Liver (tissue), 9 donors: ENCODE results near the gene ZNF616. TPM values are rescaled to one million over a fixed set of nuclear protein-coding genes. Genes with fewer than 3 reads are reported as not detected.

Experiments
- DNase-seq: peaks from one replicate; pipeline ENCODE4 v3.0.0-alpha.2; 2017; ENCODE audit warnings: low spot score
- H3K27ac ChIP-seq, 2 donors: one replicate each; pipeline ENCODE4 v1.7.0; 2013; ENCODE audit warnings: inconsistent platforms in 2 of 2, low read length in 2 of 2, control low read depth in 1 of 2, low read depth in 1 of 2, mild to moderate bottlenecking in 1 of 2
- H3K27me3 ChIP-seq, 4 donors: one replicate each; pipeline versions ENCODE4 v1.6.1 to v1.7.0; 2013; ENCODE audit warnings: low read length in 3 of 4, inconsistent platforms in 1 of 4, mild to moderate bottlenecking in 1 of 4, moderate library complexity in 1 of 4; ENCODE audit not compliant: control insufficient read depth in 4 of 4, insufficient read depth in 4 of 4
- H3K36me3 ChIP-seq, 4 donors: one replicate each; pipeline versions ENCODE4 v1.6.1 to v1.7.0; 2013; ENCODE audit warnings: low read length in 3 of 4, mild to moderate bottlenecking in 3 of 4, low read depth in 1 of 4, moderate library complexity in 1 of 4; ENCODE audit not compliant: control insufficient read depth in 4 of 4, insufficient read depth in 3 of 4
- H3K4me1 ChIP-seq, 4 donors: one replicate each; pipeline versions ENCODE4 v1.6.1 to v1.7.0; 2013; ENCODE audit warnings: low read length in 3 of 4, mild to moderate bottlenecking in 3 of 4, moderate library complexity in 1 of 4; ENCODE audit not compliant: control insufficient read depth in 4 of 4, insufficient read depth in 4 of 4
- H3K4me3 ChIP-seq, 3 donors: one replicate each; pipeline versions ENCODE4 v1.6.1 to v1.7.0; 2013; ENCODE audit warnings: low read length in 3 of 3, control low read depth in 1 of 3, low read depth in 1 of 3, mild to moderate bottlenecking in 1 of 3
- H3K9ac ChIP-seq, 2 donors: one replicate each; pipeline ENCODE4 v1.7.0; 2013; ENCODE audit warnings: low read length in 2 of 2, mild to moderate bottlenecking in 2 of 2, moderate library complexity in 2 of 2, control low read depth in 1 of 2, low read depth in 1 of 2
- H3K9me3 ChIP-seq, 4 donors: one replicate each; pipeline versions ENCODE4 v1.6.1 to v1.7.0; 2013; ENCODE audit warnings: low read length in 3 of 4; ENCODE audit not compliant: control insufficient read depth in 4 of 4
- EGR1 ChIP-seq, 2 donors: IDR thresholded peaks; 2 replicates each; pipeline ENCODE4 v1.6.1; 2016 to 2018; ENCODE audit warnings: antibody characterized with exemption in 2 of 2, low read depth in 2 of 2
- FOXA1 ChIP-seq: IDR thresholded peaks from 2 replicates; pipeline ENCODE4 v1.6.1; 2016; ENCODE audit warnings: antibody characterized with exemption
- FOXA2 ChIP-seq: IDR thresholded peaks from 2 replicates; pipeline ENCODE4 v1.6.1; 2016; ENCODE audit warnings: antibody characterized with exemption
- GABPA ChIP-seq, 2 donors: IDR thresholded peaks in 1 of 2; conservative IDR thresholded peaks in 1 of 2; 2 replicates each; pipeline ENCODE4 v1.6.1; 2016; ENCODE audit warnings: antibody characterized with exemption in 2 of 2, mild to moderate bottlenecking in 1 of 2, moderate library complexity in 1 of 2
- HNF4A ChIP-seq, 2 donors: conservative IDR thresholded peaks; 2 replicates each; pipeline ENCODE4 v1.6.1; 2016; ENCODE audit warnings: antibody characterized with exemption in 2 of 2, mild to moderate bottlenecking in 2 of 2
- HNF4G ChIP-seq: IDR thresholded peaks from 2 replicates; pipeline ENCODE4 v1.6.1; 2016; ENCODE audit warnings: antibody characterized with exemption
- JUND ChIP-seq, 2 donors: IDR thresholded peaks; 2 replicates each; pipeline ENCODE4 v1.6.1; 2016; ENCODE audit warnings: antibody characterized with exemption in 2 of 2
- NR2F2 ChIP-seq: IDR thresholded peaks from 2 replicates; pipeline ENCODE4 v1.6.1; 2016; ENCODE audit warnings: antibody characterized with exemption
- RAD21 ChIP-seq, 2 donors: IDR thresholded peaks; 2 replicates each; pipeline ENCODE4 v1.6.1; 2016; ENCODE audit warnings: antibody characterized with exemption in 2 of 2, mild to moderate bottlenecking in 2 of 2
- REST ChIP-seq: IDR thresholded peaks from 2 replicates; pipeline ENCODE4 v1.6.1; 2016; ENCODE audit warnings: antibody characterized with exemption, mild to moderate bottlenecking
- RXRA ChIP-seq, 2 donors: IDR thresholded peaks; 2 replicates each; pipeline ENCODE4 v1.6.1; 2017 to 2018; ENCODE audit warnings: antibody characterized with exemption in 2 of 2, mild to moderate bottlenecking in 1 of 2
- SP1 ChIP-seq: IDR thresholded peaks from 2 replicates; pipeline ENCODE4 v1.6.1; 2018; ENCODE audit warnings: antibody characterized with exemption, mild to moderate bottlenecking
- YY1 ChIP-seq: IDR thresholded peaks from 2 replicates; pipeline ENCODE4 v1.6.1; 2016; ENCODE audit warnings: antibody characterized with exemption, mild to moderate bottlenecking
- WGBS: extraction: QIAGEN DNeasy Blood & Tissue Kit; methylation state at CpG from one replicate; pipeline ENCODE4 v1.1.7; 2013; 5-methylcytosine and 5-hydroxymethylcytosine counted together
- polyA plus RNA-seq, 2 donors: library from polyadenylated mRNA; stranded (reverse) in 1 of 2; unstranded in 1 of 2; fragments of 200-250 nt in 1 of 2; fragments of >200 nt in 1 of 2; fragmentation: Nextera tagmentation in 1 of 2; extraction: Ambion mirVana in 1 of 2; gene quantifications; one replicate each; pipeline versions ENCODE4 v1.2.1 to v1.2.3, GENCODE V29; 2013 to 2015
- total RNA-seq, 2 donors: library from RNA; depleted of rRNA; stranded (reverse); fragments of >200 nt; gene quantifications; one replicate each; pipeline ENCODE4 v1.2.3, GENCODE V29; 2014
- TF ChIP-seq, protein P1 (sequence below): IDR thresholded peaks from 2 replicates; pipeline ENCODE4 v1.6.1; 2016; ENCODE audit warnings: antibody characterized with exemption
- TF ChIP-seq, protein P2 (sequence below): fragments of 150-350 bp; IDR thresholded peaks from 2 replicates; pipeline ENCODE4 v1.5.1; 2017; ENCODE audit warnings: improper control_type of control experiment, low read depth, low read length; ENCODE audit not compliant: missing input control
- TF ChIP-seq, protein P3 (sequence below): IDR thresholded peaks from 2 replicates; pipeline ENCODE4 v1.6.1; 2016; ENCODE audit warnings: antibody characterized with exemption
- TF ChIP-seq, protein P4 (sequence below): IDR thresholded peaks from 2 replicates; pipeline ENCODE4 v1.6.1; 2016; ENCODE audit warnings: antibody characterized with exemption
- donor health status: healthy.
- donor health status: healthy.
- donor health status: healthy.
- donor health status: healthy.
- donor health status: healthy.

The ZNF616 gene
- total and polyA plus RNA-seq, 4 donors, result 1.5 to 4.1 (median 3.5) TPM

GRCh38 chr19:52148256-52148655 lies 8.5 kb upstream of the ZNF616 start (continued):
- TF ChIP-seq, protein P1, sequence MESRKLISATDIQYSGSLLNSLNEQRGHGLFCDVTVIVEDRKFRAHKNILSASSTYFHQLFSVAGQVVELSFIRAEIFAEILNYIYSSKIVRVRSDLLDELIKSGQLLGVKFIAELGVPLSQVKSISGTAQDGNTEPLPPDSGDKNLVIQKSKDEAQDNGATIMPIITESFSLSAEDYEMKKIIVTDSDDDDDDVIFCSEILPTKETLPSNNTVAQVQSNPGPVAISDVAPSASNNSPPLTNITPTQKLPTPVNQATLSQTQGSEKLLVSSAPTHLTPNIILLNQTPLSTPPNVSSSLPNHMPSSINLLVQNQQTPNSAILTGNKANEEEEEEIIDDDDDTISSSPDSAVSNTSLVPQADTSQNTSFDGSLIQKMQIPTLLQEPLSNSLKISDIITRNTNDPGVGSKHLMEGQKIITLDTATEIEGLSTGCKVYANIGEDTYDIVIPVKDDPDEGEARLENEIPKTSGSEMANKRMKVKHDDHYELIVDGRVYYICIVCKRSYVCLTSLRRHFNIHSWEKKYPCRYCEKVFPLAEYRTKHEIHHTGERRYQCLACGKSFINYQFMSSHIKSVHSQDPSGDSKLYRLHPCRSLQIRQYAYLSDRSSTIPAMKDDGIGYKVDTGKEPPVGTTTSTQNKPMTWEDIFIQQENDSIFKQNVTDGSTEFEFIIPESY, result no peak
- TF ChIP-seq EGR1 (IDR thresholded peaks at IDR 0.05; ENCODE audit: low read depth in 2 of 2) (no peak), RXRA (IDR thresholded peaks at IDR 0.05) (no peak), HNF4A (conservative IDR thresholded peaks at IDR 0.05) (no peak), FOXA1 (no peak)

- H3K36me3 ChIP-seq, result peaks cover 0 to 1% (median 0%) of the 10 kb centered on the region in 4 donors
- no peaks in the 10 kb centered on the region for H3K27me3 ChIP-seq
- TF ChIP-seq GABPA (IDR thresholded peaks at IDR 0.05 in 1 of 2, conservative IDR thresholded peaks at IDR 0.05 in 1 of 2) (no peak), REST (no peak), NR2F2 (no peak), RAD21 (IDR thresholded peaks at IDR 0.05) (no peak), SP1 (no peak), YY1 (no peak), HNF4G (no peak), EGR1 (IDR thresholded peaks at IDR 0.05; ENCODE audit: low read depth in 2 of 2) (no peak), FOXA1 (no peak), FOXA2 (no peak), JUND (IDR thresholded peaks at IDR 0.05) (no peak)
- TF ChIP-seq, protein P2, sequence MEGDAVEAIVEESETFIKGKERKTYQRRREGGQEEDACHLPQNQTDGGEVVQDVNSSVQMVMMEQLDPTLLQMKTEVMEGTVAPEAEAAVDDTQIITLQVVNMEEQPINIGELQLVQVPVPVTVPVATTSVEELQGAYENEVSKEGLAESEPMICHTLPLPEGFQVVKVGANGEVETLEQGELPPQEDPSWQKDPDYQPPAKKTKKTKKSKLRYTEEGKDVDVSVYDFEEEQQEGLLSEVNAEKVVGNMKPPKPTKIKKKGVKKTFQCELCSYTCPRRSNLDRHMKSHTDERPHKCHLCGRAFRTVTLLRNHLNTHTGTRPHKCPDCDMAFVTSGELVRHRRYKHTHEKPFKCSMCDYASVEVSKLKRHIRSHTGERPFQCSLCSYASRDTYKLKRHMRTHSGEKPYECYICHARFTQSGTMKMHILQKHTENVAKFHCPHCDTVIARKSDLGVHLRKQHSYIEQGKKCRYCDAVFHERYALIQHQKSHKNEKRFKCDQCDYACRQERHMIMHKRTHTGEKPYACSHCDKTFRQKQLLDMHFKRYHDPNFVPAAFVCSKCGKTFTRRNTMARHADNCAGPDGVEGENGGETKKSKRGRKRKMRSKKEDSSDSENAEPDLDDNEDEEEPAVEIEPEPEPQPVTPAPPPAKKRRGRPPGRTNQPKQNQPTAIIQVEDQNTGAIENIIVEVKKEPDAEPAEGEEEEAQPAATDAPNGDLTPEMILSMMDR, result no peak
- TF ChIP-seq, protein P3, sequence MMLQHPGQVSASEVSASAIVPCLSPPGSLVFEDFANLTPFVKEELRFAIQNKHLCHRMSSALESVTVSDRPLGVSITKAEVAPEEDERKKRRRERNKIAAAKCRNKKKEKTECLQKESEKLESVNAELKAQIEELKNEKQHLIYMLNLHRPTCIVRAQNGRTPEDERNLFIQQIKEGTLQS, result no peak
- TF ChIP-seq, protein P1, result no peak
- TF ChIP-seq, protein P4, sequence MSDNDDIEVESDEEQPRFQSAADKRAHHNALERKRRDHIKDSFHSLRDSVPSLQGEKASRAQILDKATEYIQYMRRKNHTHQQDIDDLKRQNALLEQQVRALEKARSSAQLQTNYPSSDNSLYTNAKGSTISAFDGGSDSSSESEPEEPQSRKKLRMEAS, result no peak
- no peak overlapping the region for H3K27ac ChIP-seq
- no peak for DNase-seq
- peak overlapping the region in 1 of 3 donors; percentile 25 for H3K4me3 ChIP-seq
- peaks cover 10 to 37% (median 20%) of the 10 kb centered on the region in 4 donors for H3K9me3 ChIP-seq
- 81% methylated on average over 3 of the region's 3 CpGs for WGBS
- no peak overlapping the region for H3K9ac ChIP-seq
- peaks cover 0 to 22% (median 11%) of the 10 kb centered on the region in 4 donors for H3K4me1 ChIP-seq
Measured at GRCh38 chr19:52142001-52142595, 2.4 kb upstream of the ZNF616 start.
